H9 (cell line): ENCODE data around the gene SH3BP2. TPM values are rescaled to one million over a fixed set of nuclear protein-coding genes. Genes with fewer than 3 reads are reported as not detected.

Experiments
- DNase-seq: peaks from one replicate; pipeline ENCODE4 v3.0.0-alpha.2; 2017
- H2AFZ ChIP-seq: one replicate; pipeline ENCODE4 v1.6.1; 2013; ENCODE audit warnings: mild to moderate bottlenecking, low read length, control low read depth, moderate library complexity
- H2AK5ac ChIP-seq: 2 replicates; pipeline ENCODE4 v1.6.1; 2013; ENCODE audit warnings: low read length, control low read depth, mixed read lengths; ENCODE audit not compliant: insufficient read length
- H2BK120ac ChIP-seq: one replicate; pipeline ENCODE4 v1.6.1; 2013; ENCODE audit warnings: low read depth, mild to moderate bottlenecking, low read length, control low read depth, inconsistent platforms; ENCODE audit not compliant: poor library complexity, severe bottlenecking
- H2BK12ac ChIP-seq: 2 replicates; pipeline ENCODE4 v1.6.1; 2013; ENCODE audit warnings: low read length, control low read depth, mixed read lengths, low read depth; ENCODE audit not compliant: insufficient read length
- H2BK15ac ChIP-seq: 2 replicates; pipeline ENCODE4 v1.6.1; 2013; ENCODE audit warnings: low read depth, low read length, control low read depth
- H2BK20ac ChIP-seq: one replicate; pipeline ENCODE4 v1.6.1; 2013; ENCODE audit warnings: low read depth, mild to moderate bottlenecking, low read length, control low read depth, inconsistent platforms; ENCODE audit not compliant: poor library complexity, severe bottlenecking
- H2BK5ac ChIP-seq: 2 replicates; pipeline ENCODE4 v1.6.1; 2013; ENCODE audit warnings: low read length, control low read depth, mixed read lengths; ENCODE audit not compliant: insufficient read length
- H3K14ac ChIP-seq: 2 replicates; pipeline ENCODE4 v1.6.1; 2013; ENCODE audit warnings: low read length, control low read depth; ENCODE audit not compliant: insufficient read depth
- H3K18ac ChIP-seq: 2 replicates; pipeline ENCODE4 v1.6.1; 2013; ENCODE audit warnings: low read depth, mild to moderate bottlenecking, mixed read lengths, low read length, control low read depth; ENCODE audit not compliant: insufficient read length
- H3K23ac ChIP-seq: 2 replicates; pipeline ENCODE4 v1.6.1; 2013; ENCODE audit warnings: low read length, control low read depth, mixed read lengths, low read depth; ENCODE audit not compliant: insufficient read length
- H3K23me2 ChIP-seq: 2 replicates; pipeline ENCODE4 v1.6.1; 2013; ENCODE audit warnings: low read depth, mild to moderate bottlenecking, mixed read lengths, low read length, control low read depth; ENCODE audit not compliant: insufficient read length, poor library complexity, severe bottlenecking
- H3K27ac ChIP-seq: 2 replicates; pipeline ENCODE4 v1.5.1; 2013; ENCODE audit warnings: low read length, control low read depth, mixed read lengths, low read depth; ENCODE audit not compliant: insufficient read length
- H3K27me3 ChIP-seq: 2 replicates; pipeline ENCODE4 v1.6.1; 2013; ENCODE audit warnings: low read length, control low read depth, inconsistent platforms; ENCODE audit not compliant: insufficient read depth
- H3K4ac ChIP-seq: 2 replicates; pipeline ENCODE4 v1.6.1; 2013; ENCODE audit warnings: low read depth, mild to moderate bottlenecking, control low read depth, inconsistent platforms, low read length, moderate library complexity
- H3K4me1 ChIP-seq: 2 replicates; pipeline ENCODE4 v1.6.1; 2013; ENCODE audit warnings: low read length, control low read depth, inconsistent platforms; ENCODE audit not compliant: insufficient read depth
- H3K4me2 ChIP-seq: 2 replicates; pipeline ENCODE4 v1.6.1; 2013; ENCODE audit warnings: low read length, control low read depth, mixed read lengths; ENCODE audit not compliant: insufficient read length, insufficient read depth
- H3K56ac ChIP-seq: 2 replicates; pipeline ENCODE4 v1.6.1; 2013; ENCODE audit warnings: low read depth, mild to moderate bottlenecking, mixed read lengths, low read length, control low read depth; ENCODE audit not compliant: insufficient read length
- H3K79me1 ChIP-seq: 2 replicates; pipeline ENCODE4 v1.6.1; 2013; ENCODE audit warnings: low read depth, mild to moderate bottlenecking, moderate library complexity, low read length, control low read depth, inconsistent platforms; ENCODE audit not compliant: insufficient read depth, poor library complexity, severe bottlenecking
- H3K79me2 ChIP-seq: 2 replicates; pipeline ENCODE4 v1.6.1; 2013; ENCODE audit warnings: low read length, control low read depth, inconsistent platforms; ENCODE audit not compliant: insufficient read depth
- H3K9ac ChIP-seq: 2 replicates; pipeline ENCODE4 v1.6.1; 2013; ENCODE audit warnings: low read length, control low read depth, mixed read lengths; ENCODE audit not compliant: insufficient read length; ENCODE audit errors: extremely low read depth
- H3K9me3 ChIP-seq: one replicate; pipeline ENCODE4 v1.6.1; 2013; ENCODE audit warnings: low read depth, low read length, inconsistent platforms; ENCODE audit not compliant: control insufficient read depth
- H3T11ph ChIP-seq: one replicate; pipeline ENCODE4 v1.6.1; 2013; ENCODE audit warnings: mild to moderate bottlenecking, low read length, control low read depth, inconsistent platforms
- H4K20me1 ChIP-seq: one replicate; pipeline ENCODE4 v1.6.1; 2013; ENCODE audit not compliant: control insufficient read depth, insufficient read length, insufficient read depth
- H4K5ac ChIP-seq: 2 replicates; pipeline ENCODE4 v1.6.1; 2013; ENCODE audit warnings: low read depth, mild to moderate bottlenecking, mixed read lengths, low read length, control low read depth; ENCODE audit not compliant: insufficient read length
- H4K8ac ChIP-seq: replicated peaks from 2 replicates; pipeline ENCODE4 v1.6.1; 2013; ENCODE audit warnings: low read length, control low read depth, mixed read lengths, low read depth; ENCODE audit not compliant: insufficient read length
- H4K91ac ChIP-seq: 2 replicates; pipeline ENCODE4 v1.6.1; 2013; ENCODE audit warnings: low read depth, mild to moderate bottlenecking, moderate library complexity, mixed read lengths, low read length, control low read depth; ENCODE audit not compliant: insufficient read length
- H3K27ac Mint-ChIP-seq, 3 experiments: 2 replicates in 2 of 3; 3 replicates in 1 of 3; pipeline ENCODE4 v1.8.0; 2020 to 2021; ENCODE audit warnings: mixed read lengths in 3 of 3, mild to moderate bottlenecking in 1 of 3, moderate library complexity in 1 of 3
- H3K27me3 Mint-ChIP-seq: 2 replicates; pipeline ENCODE4 v1.8.0; 2021; ENCODE audit warnings: low read depth, mild to moderate bottlenecking, moderate library complexity, mixed read lengths
- H3K36me3 Mint-ChIP-seq, 3 experiments: 2 replicates in 2 of 3; 3 replicates in 1 of 3; pipeline ENCODE4 v1.8.0; 2020 to 2021; ENCODE audit warnings: low read depth in 3 of 3, mixed read lengths in 3 of 3; ENCODE audit not compliant: insufficient read depth in 1 of 3
- H3K4me1 Mint-ChIP-seq, 2 experiments: 2 replicates each; pipeline ENCODE4 v1.8.0; 2020; ENCODE audit warnings: mixed read lengths in 2 of 2
- H3K4me3 Mint-ChIP-seq, 2 experiments: 2 replicates in 1 of 2; 3 replicates in 1 of 2; pipeline ENCODE4 v1.8.0; 2020 to 2021; ENCODE audit warnings: mild to moderate bottlenecking in 2 of 2, mixed read lengths in 2 of 2, moderate library complexity in 1 of 2
- H3K9me3 Mint-ChIP-seq, 2 experiments: 2 replicates in 1 of 2; 3 replicates in 1 of 2; pipeline ENCODE4 v1.8.0; 2020; ENCODE audit warnings: mild to moderate bottlenecking in 2 of 2, mixed read lengths in 2 of 2, moderate library complexity in 1 of 2
- CTCF ChIP-seq: fragments of 200-600 bp; sonication (generic); conservative IDR thresholded peaks from 3 replicates; pipeline ENCODE4 v1.8.0; 2021; ENCODE audit warnings: antibody characterized with exemption, mild to moderate bottlenecking
- WGBS: extraction: QIAGEN DNeasy Blood & Tissue Kit; methylation state at CpG from one replicate; pipeline ENCODE4 v1.1.7; 2013; ENCODE audit warnings: missing lambda C conversion rate, low lambda C conversion rate, mixed read lengths; ENCODE audit not compliant: insufficient read length; ENCODE audit errors: extremely low coverage; 5-methylcytosine and 5-hydroxymethylcytosine counted together
- total RNA-seq: library from RNA; stranded (reverse); gene quantifications from 2 replicates; pipeline ENCODE4 v1.2.1, GENCODE V29; 2021

Gene SH3BP2
- total RNA-seq, 1 experiment from 2014 or later = 37.6 TPM

- no peak overlapping the region for H2BK5ac ChIP-seq
- no peak overlapping the region for H3T11ph ChIP-seq
- H2AK5ac ChIP-seq = no peak overlapping the region
- H3K23me2 ChIP-seq = no peaks in the 10 kb centered on the region
- no peaks in the 10 kb centered on the region for H3K9me3 Mint-ChIP-seq
- WGBS = no CpG with 5 or more reads among the region's 19 CpGs
- H3K27me3 Mint-ChIP-seq = no peaks in the 10 kb centered on the region
- H3K4me1 Mint-ChIP-seq = peaks cover 12 to 18% of the 10 kb centered on the region in 2 experiments
- H3K4me2 ChIP-seq = no peak overlapping the region
- H3K27ac Mint-ChIP-seq = no peak overlapping the region
- TF ChIP-seq CTCF = no peak
- no peak overlapping the region for H3K9ac ChIP-seq
- H3K27me3 ChIP-seq = no peaks in the 10 kb centered on the region
- H2BK12ac ChIP-seq = no peak overlapping the region
- no peak overlapping the region for H3K4ac ChIP-seq
- no peak overlapping the region for H3K27ac ChIP-seq
- no peaks in the 10 kb centered on the region for H3K9me3 ChIP-seq
- no peaks in the 10 kb centered on the region for H3K79me1 ChIP-seq
- peaks cover 2% of the 10 kb centered on the region for H4K20me1 ChIP-seq
- no peak overlapping the region for H4K91ac ChIP-seq
- no peak overlapping the region for H3K56ac ChIP-seq
- no peak overlapping the region for H4K8ac ChIP-seq
- H2BK15ac ChIP-seq = no peak overlapping the region
- H3K18ac ChIP-seq = no peak overlapping the region
- H3K23ac ChIP-seq = no peak overlapping the region
- no peak for DNase-seq
- H3K79me2 ChIP-seq = no peaks in the 10 kb centered on the region
- no peak overlapping the region for H2BK120ac ChIP-seq
- H3K14ac ChIP-seq = no peak overlapping the region
- no peaks in the 10 kb centered on the region; the same call in 1 of the 2 replicates for H3K4me1 ChIP-seq
- no peak overlapping the region for H4K5ac ChIP-seq
- peaks cover 8 to 42% (median 38%) of the 10 kb centered on the region in 3 experiments; a peak in 6 of 7 replicates for H3K36me3 Mint-ChIP-seq
- H2AFZ ChIP-seq = no peak overlapping the region
- H2BK20ac ChIP-seq = no peak overlapping the region
- no peak overlapping the region for H3K4me3 Mint-ChIP-seq
Measured at GRCh38 chr4:2832981-2833670, 40.2 kb downstream of the SH3BP2 start.
